GM12878 (cell line): ENCODE measurements around the gene ABCF1.
A peak's percentile ranks its signal among the peaks of the same experiment; 100 is the strongest.

ENCODE experiments used
- CBX5 ChIP-seq: sonication (generic); IDR thresholded peaks from 2 replicates; pipeline ENCODE4 v1.6.1; 2016; ENCODE audit warnings: low read depth, moderate library complexity, mild to moderate bottlenecking, inconsistent platforms
- CEBPB ChIP-seq, 2 experiments: fragments of 150-350 bp in 1 of 2; IDR thresholded peaks; 2 replicates each; pipeline ENCODE4 v1.6.1; 2012 to 2014; ENCODE audit warnings: low read depth in 2 of 2, low read length in 2 of 2, borderline replicate concordance in 1 of 2, inconsistent platforms in 1 of 2
- CTCF ChIP-seq, 3 experiments: IDR thresholded peaks in 2 of 3; conservative IDR thresholded peaks in 1 of 3; 2 replicates each; pipeline ENCODE4 v1.5.1; 2011; ENCODE audit warnings: low read depth in 3 of 3, low read length in 3 of 3, mild to moderate bottlenecking in 3 of 3, control low read depth in 2 of 3, moderate library complexity in 2 of 3, inconsistent platforms in 1 of 3, mixed read lengths in 1 of 3; ENCODE audit not compliant: control insufficient read depth in 2 of 3, insufficient read depth in 1 of 3; ENCODE audit errors: extremely low read depth in 1 of 3
- EZH2 ChIP-seq: IDR thresholded peaks from 2 replicates; pipeline ENCODE4 v1.6.1; 2012; ENCODE audit warnings: low read depth, mild to moderate bottlenecking, control low read depth, inconsistent platforms, low read length, borderline replicate concordance; ENCODE audit not compliant: control insufficient read depth
- FOXM1 ChIP-seq: IDR thresholded peaks from 2 replicates; pipeline ENCODE4 v1.6.1; 2012; ENCODE audit warnings: low read depth, mild to moderate bottlenecking, inconsistent platforms, low read length, moderate library complexity
- HDGF ChIP-seq: fragments of 450-650 bp; IDR thresholded peaks from 2 replicates; pipeline ENCODE4 v1.6.1; 2016; ENCODE audit warnings: antibody characterized with exemption
- IKZF1 ChIP-seq: fragments of 450-650 bp; conservative IDR thresholded peaks from 2 replicates; pipeline ENCODE4 v1.6.1; 2017; ENCODE audit warnings: antibody characterized with exemption, mild to moderate bottlenecking
- MYC ChIP-seq: IDR thresholded peaks from 2 replicates; pipeline ENCODE4 v1.6.1; 2011; ENCODE audit warnings: mild to moderate bottlenecking, low read length, moderate library complexity, inconsistent platforms; ENCODE audit not compliant: insufficient read depth, insufficient replicate concordance, insufficient read length, severe bottlenecking
- PKNOX1 ChIP-seq: fragments of 450-650 bp; IDR thresholded peaks from 2 replicates; pipeline ENCODE4 v1.6.1; 2016; ENCODE audit warnings: mild to moderate bottlenecking
- RAD21 ChIP-seq: IDR thresholded peaks from 2 replicates; pipeline ENCODE4 v1.6.1; 2011; ENCODE audit warnings: mild to moderate bottlenecking, low read depth, low read length, moderate library complexity; ENCODE audit not compliant: insufficient read depth
- TAF1 ChIP-seq: IDR thresholded peaks from 2 replicates; pipeline ENCODE4 v1.6.1; 2011; ENCODE audit warnings: mild to moderate bottlenecking, low read depth, low read length, borderline replicate concordance
- YY1 ChIP-seq: IDR thresholded peaks from 2 replicates; pipeline ENCODE4 v1.6.1; 2011; ENCODE audit warnings: low read depth, mild to moderate bottlenecking, low read length

GRCh38 chr6:30615958-30616810, 44.9 kb downstream of the ABCF1 start:
- TF ChIP-seq RAD21 (no peak), HDGF (no peak), CEBPB (IDR thresholded peaks at IDR 0.05; ENCODE audit: borderline replicate concordance in 1 of 2, low read depth in 2 of 2, low read length in 2 of 2) (no peak), MYC (no peak), PKNOX1 (no peak), FOXM1 (peak; percentile 46), IKZF1 (no peak), YY1 (no peak), EZH2 (no peak), CTCF (IDR thresholded peaks at IDR 0.05 in 2 of 3, conservative IDR thresholded peaks at IDR 0.05 in 1 of 3; ENCODE audit: control insufficient read depth in 2 of 3, extremely low read depth in 1 of 3, insufficient read depth in 1 of 3, low read depth in 3 of 3, low read length in 3 of 3) (no peak), CBX5 (no peak), TAF1 (no peak)
